Gastroesophageal sphincter (tissue), 4 donors: ENCODE results near the gene FASTKD3. TPM values are rescaled to one million over a fixed set of nuclear protein-coding genes. Genes with fewer than 3 reads are reported as not detected.
A peak's percentile ranks its signal among the peaks of the same experiment; 100 is the strongest.

ENCODE experiments used
- ATAC-seq: fragments of 150-250 bp; one replicate; pipeline ENCODE4 v1.9.1; 2016; ENCODE audit warnings: mild to moderate bottlenecking, moderate library complexity
- H3K27ac ChIP-seq, 4 donors: fragments of 200-600 bp; sonication (generic) in 3 of 4; 1 replicate in 3 of 4; 2 replicates in 1 of 4; pipeline ENCODE4 v1.5.1; 2016 to 2019
- H3K27me3 ChIP-seq: fragments of 200-600 bp; sonication (generic); one replicate; pipeline ENCODE4 v1.5.1; 2019
- H3K36me3 ChIP-seq, 2 donors: fragments of 200-600 bp; sonication (generic); one replicate each; pipeline ENCODE4 v1.5.1; 2019; ENCODE audit warnings: control low read depth in 1 of 2
- H3K4me1 ChIP-seq, 3 donors: fragments of 200-600 bp; sonication (generic); 1 replicate in 2 of 3; 2 replicates in 1 of 3; pipeline ENCODE4 v1.5.1; 2016 to 2019; ENCODE audit warnings: control low read depth in 2 of 3
- H3K4me3 ChIP-seq, 2 donors: fragments of 200-600 bp; sonication (generic); one replicate each; pipeline ENCODE4 v1.5.1; 2019; ENCODE audit warnings: mild to moderate bottlenecking in 1 of 2, moderate library complexity in 1 of 2
- H3K9me3 ChIP-seq, 3 donors: fragments of 200-600 bp; sonication (generic); one replicate each; pipeline ENCODE4 v1.5.1; 2017 to 2019; ENCODE audit warnings: control low read depth in 2 of 3
- EP300 ChIP-seq: sonication (generic); formaldehyde crosslinking; IDR thresholded peaks from one replicate; pipeline ENCODE4 v1.6.1; 2017; ENCODE audit warnings: antibody characterized with exemption, mild to moderate bottlenecking
- POLR2A ChIP-seq, 2 donors: fragments of 450-650 bp; IDR thresholded peaks; one replicate each; pipeline ENCODE4 v1.6.1; 2017; ENCODE audit warnings: antibody characterized with exemption in 2 of 2, mild to moderate bottlenecking in 2 of 2, moderate library complexity in 1 of 2
- POLR2AphosphoS5 ChIP-seq: sonication (generic); formaldehyde crosslinking; IDR thresholded peaks from one replicate; pipeline ENCODE4 v1.6.1; 2017; ENCODE audit warnings: antibody characterized with exemption
- WGBS, 2 donors: methylation state at CpG; one replicate each; pipeline ENCODE4 v1.1.5; 2018; ENCODE audit warnings: low coverage in 1 of 2; 5-methylcytosine and 5-hydroxymethylcytosine counted together
- total RNA-seq, 4 donors: library from RNA; depleted of rRNA; stranded (reverse); fragments of >200 nt; gene quantifications; one replicate each; pipeline ENCODE4 v1.1.0, GENCODE V29; 2016
- TF ChIP-seq, protein P1 (sequence below), 4 experiments: fragments of 200-600 bp in 2 of 4; fragments of 450-650 bp in 2 of 4; sonication (generic) in 1 of 4; IDR thresholded peaks; one replicate each; pipeline ENCODE4 v1.5.1; 2017 to 2019; ENCODE audit warnings: antibody characterized with exemption in 4 of 4, mild to moderate bottlenecking in 2 of 4, moderate library complexity in 2 of 4

FASTKD3 gene
- total RNA-seq, 4 donors from 2014 or later: 4.6 to 14.4 (median 10.1) TPM

DNA sequence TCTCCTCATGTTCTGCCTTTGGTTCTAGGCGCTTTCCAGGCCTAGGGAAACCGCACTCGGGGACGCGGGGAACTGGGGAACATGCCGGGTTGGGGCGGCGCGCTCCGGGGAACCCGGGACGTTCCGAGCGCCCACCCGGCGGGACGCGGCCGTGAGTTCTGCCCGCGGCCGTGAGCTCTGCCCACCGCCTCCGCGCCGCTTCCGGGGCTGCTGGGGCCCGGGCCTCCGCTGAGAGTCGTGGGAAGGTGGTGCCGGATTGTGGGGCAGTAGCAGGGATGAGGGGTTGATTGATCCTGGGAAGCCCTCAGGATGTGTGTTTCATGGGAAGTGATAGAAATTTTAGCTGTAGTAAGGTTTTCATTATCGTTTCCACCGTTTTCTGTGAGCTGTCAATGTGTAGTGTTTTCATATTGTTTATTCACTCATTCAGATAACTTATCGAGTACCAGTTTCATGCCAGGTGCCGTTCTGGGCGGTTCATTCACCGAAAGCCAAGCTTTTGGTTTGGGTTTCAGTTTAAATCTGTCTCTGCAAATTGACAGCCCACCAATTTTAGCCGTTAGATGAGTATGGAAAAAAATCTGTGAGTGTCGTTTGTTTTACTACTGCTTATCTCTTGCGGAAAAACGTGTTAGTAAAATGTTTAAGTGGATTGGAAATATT lies 774 bp upstream of the FASTKD3 start:
- 2 to 5% methylated on average over 10 to 17 of the region's 41 CpGs for WGBS, 2 donors
- peak; percentile 50 for ATAC-seq
- H3K4me1 ChIP-seq: peaks cover 11 to 45% (median 13%) of the 10 kb centered on the region in 3 donors

DNA sequence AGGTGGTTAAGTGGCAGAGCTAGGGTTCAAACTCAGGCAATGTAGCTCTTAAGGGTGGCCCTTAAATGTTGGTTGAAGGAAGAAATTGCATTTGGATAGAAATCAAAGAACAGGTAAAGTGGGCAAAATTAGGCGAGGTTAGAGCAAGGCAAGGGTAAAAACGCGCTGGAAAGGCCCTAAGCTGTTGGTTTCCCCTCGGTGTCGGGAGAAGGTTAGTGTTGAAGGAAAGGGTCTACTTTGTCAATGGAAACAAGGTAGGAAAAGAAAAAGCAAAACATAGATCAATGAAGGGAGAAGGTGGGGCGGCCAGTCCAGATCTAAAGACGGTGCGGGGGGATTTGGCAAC lies 431 bp downstream of the FASTKD3 start:
- ATAC-seq: peak; percentile 19
- Histone ChIP-seq H3K4me1 (peaks cover 11 to 45% (median 13%) of the 10 kb centered on the region in 3 donors), H3K4me3 (peak overlapping the region; percentile 76 to 90), H3K27me3 (no peaks in the 10 kb centered on the region), H3K9me3 (no peaks in the 10 kb centered on the region), H3K27ac (peak overlapping the region; percentile 14 to 90 (median 88)), H3K36me3 (peaks cover 0 to 20% of the 10 kb centered on the region in 2 donors)
- no peak for TF ChIP-seq EP300
- TF ChIP-seq POLR2A (IDR thresholded peaks at IDR 0.05): no peak
- 0 to 1% methylated on average over 6 to 8 of the region's 8 CpGs for WGBS, 2 donors

More for the DNA sequence above, 774 bp upstream of the FASTKD3 start:
- Histone ChIP-seq H3K9me3 (no peaks in the 10 kb centered on the region), H3K27me3 (no peaks in the 10 kb centered on the region), H3K27ac (peak overlapping the region; percentile 30 to 90 (median 88)), H3K4me3 (peak overlapping the region; percentile 76 to 90), H3K36me3 (peaks cover 0 to 15% of the 10 kb centered on the region in 2 donors)
- TF ChIP-seq EP300 (no peak), POLR2AphosphoS5 (no peak), POLR2A (IDR thresholded peaks at IDR 0.05) (no peak)
- TF ChIP-seq, protein P1, sequence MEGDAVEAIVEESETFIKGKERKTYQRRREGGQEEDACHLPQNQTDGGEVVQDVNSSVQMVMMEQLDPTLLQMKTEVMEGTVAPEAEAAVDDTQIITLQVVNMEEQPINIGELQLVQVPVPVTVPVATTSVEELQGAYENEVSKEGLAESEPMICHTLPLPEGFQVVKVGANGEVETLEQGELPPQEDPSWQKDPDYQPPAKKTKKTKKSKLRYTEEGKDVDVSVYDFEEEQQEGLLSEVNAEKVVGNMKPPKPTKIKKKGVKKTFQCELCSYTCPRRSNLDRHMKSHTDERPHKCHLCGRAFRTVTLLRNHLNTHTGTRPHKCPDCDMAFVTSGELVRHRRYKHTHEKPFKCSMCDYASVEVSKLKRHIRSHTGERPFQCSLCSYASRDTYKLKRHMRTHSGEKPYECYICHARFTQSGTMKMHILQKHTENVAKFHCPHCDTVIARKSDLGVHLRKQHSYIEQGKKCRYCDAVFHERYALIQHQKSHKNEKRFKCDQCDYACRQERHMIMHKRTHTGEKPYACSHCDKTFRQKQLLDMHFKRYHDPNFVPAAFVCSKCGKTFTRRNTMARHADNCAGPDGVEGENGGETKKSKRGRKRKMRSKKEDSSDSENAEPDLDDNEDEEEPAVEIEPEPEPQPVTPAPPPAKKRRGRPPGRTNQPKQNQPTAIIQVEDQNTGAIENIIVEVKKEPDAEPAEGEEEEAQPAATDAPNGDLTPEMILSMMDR (IDR thresholded peaks at IDR 0.05): no peak

DNA sequence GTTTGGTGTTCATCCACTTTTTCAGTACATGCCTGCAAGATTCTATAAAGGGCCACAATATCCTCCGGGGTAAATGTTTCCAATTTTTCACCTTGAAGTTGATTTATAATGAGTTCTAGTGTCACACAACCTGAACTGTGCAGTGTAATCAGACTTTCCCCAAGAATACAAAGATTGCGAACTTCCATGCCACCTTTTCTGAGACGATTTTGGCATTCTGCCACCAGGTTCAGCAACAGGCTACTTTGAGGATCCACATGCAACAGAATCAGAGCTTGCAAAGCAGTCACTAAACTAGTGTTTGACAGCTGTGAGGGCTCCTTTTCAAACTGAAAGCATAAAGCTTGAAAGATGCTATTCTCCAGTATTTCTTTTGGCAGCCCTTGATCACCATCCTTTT lies 1.6 kb downstream of the FASTKD3 start:
- peaks cover 0 to 32% of the 10 kb centered on the region in 2 donors for H3K36me3 ChIP-seq
- no peak overlapping the region for H3K27ac ChIP-seq
- H3K9me3 ChIP-seq: no peaks in the 10 kb centered on the region
- peaks cover 11 to 40% (median 13%) of the 10 kb centered on the region in 3 donors for H3K4me1 ChIP-seq
- no peak for TF ChIP-seq POLR2AphosphoS5
- TF ChIP-seq, protein P1 (IDR thresholded peaks at IDR 0.05): no peak
- TF ChIP-seq POLR2A (IDR thresholded peaks at IDR 0.05): no peak
- no peak for TF ChIP-seq EP300
- ATAC-seq: no peak
- no peak overlapping the region for H3K4me3 ChIP-seq
- WGBS, 2 donors: 76 to 80% methylated on average over 3 of the region's 3 CpGs
- H3K27me3 ChIP-seq: no peaks in the 10 kb centered on the region

DNA sequence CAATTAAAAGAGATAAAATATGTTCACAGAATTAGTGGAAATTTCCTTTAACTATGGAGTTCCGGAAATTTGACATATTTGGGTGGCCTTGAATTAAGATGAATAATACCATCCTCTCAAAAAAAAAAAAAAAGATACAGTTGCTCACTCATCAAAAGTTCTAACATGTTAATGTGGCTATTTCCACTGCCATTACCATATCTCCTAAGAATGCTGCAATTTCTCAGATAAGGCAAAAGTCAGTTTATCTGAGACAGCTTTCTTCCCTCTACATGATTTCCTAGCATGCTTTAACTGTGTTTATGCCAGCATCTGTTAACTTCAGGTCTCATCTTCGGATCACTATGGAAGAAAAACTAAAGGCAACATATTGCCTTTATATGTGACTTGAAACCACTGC lies 2.6 kb downstream of the FASTKD3 start:
- Histone ChIP-seq H3K27ac (no peak overlapping the region), H3K4me1 (peaks cover 11 to 30% (median 13%) of the 10 kb centered on the region in 3 donors), H3K27me3 (no peaks in the 10 kb centered on the region), H3K4me3 (no peak overlapping the region), H3K36me3 (peaks cover 0 to 42% of the 10 kb centered on the region in 2 donors), H3K9me3 (no peaks in the 10 kb centered on the region)
- 87 to 90% methylated on average over 2 of the region's 2 CpGs for WGBS, 2 donors
- no peak for TF ChIP-seq POLR2A (IDR thresholded peaks at IDR 0.05)
- no peak for TF ChIP-seq POLR2AphosphoS5
- no peak for TF ChIP-seq EP300
- TF ChIP-seq, protein P1 (IDR thresholded peaks at IDR 0.05): no peak
- ATAC-seq: no peak

DNA sequence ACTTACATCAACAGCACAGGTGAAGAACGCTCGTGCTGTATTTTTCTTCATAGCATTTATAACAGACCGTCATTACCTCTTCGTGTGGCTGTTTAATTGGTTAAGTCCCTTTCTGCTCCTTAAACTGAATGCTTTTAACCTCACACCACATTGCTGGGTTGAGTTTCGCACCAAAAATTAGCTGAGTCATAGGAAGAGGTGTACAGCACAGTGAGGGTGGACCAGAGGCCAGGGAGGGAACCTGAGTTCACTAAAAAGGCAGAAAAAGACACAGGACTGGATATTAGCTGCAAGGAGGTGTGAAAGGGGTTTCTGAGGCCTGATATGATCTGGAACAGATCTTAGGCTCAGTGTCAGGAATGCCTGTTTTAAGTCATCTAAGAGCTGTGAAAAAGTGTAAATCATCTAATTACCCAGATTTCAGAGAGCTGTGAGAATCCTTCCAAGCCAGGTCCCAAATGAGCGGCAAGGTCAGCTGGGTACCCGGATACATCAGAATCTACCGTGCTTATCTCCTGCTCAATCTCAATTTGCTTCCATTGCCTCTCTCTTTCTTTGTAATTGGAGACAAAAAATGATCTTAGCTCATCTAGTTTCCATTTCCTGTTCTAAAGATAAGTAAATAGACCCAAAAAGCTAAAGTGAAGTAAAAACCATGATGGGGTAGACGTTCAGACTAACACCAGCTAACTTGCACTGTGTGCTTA lies 10.8 kb downstream of the FASTKD3 start:
- ATAC-seq: no peak
- TF ChIP-seq, protein P1 (IDR thresholded peaks at IDR 0.05): no peak
- no peak for TF ChIP-seq EP300
- no peak for TF ChIP-seq POLR2A (IDR thresholded peaks at IDR 0.05)
- no peak for TF ChIP-seq POLR2AphosphoS5

More for the DNA sequence above, 10.8 kb downstream of the FASTKD3 start:
- Histone ChIP-seq H3K9me3 (no peaks in the 10 kb centered on the region), H3K36me3 (peaks cover 0 to 57% of the 10 kb centered on the region in 2 donors), H3K27ac (no peak overlapping the region), H3K4me3 (no peak overlapping the region), H3K27me3 (no peaks in the 10 kb centered on the region), H3K4me1 (no peaks in the 10 kb centered on the region)
- 75% methylated on average over 8 to 9 of the region's 9 CpGs for WGBS, 2 donors
